ENCODE measurements around the gene CUBN.

- TF ChIP-seq, protein P1, sequence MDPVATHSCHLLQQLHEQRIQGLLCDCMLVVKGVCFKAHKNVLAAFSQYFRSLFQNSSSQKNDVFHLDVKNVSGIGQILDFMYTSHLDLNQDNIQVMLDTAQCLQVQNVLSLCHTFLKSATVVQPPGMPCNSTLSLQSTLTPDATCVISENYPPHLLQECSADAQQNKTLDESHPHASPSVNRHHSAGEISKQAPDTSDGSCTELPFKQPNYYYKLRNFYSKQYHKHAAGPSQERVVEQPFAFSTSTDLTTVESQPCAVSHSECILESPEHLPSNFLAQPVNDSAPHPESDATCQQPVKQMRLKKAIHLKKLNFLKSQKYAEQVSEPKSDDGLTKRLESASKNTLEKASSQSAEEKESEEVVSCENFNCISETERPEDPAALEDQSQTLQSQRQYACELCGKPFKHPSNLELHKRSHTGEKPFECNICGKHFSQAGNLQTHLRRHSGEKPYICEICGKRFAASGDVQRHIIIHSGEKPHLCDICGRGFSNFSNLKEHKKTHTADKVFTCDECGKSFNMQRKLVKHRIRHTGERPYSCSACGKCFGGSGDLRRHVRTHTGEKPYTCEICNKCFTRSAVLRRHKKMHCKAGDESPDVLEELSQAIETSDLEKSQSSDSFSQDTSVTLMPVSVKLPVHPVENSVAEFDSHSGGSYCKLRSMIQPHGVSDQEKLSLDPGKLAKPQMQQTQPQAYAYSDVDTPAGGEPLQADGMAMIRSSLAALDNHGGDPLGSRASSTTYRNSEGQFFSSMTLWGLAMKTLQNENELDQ (tag by site-specific recombination; IDR thresholded peaks at IDR 0.05; ENCODE audit: low read depth) = no peak
- no peak for TF ChIP-seq REST (tag by site-specific recombination; IDR thresholded peaks at IDR 0.05)
- TF ChIP-seq, protein P2, sequence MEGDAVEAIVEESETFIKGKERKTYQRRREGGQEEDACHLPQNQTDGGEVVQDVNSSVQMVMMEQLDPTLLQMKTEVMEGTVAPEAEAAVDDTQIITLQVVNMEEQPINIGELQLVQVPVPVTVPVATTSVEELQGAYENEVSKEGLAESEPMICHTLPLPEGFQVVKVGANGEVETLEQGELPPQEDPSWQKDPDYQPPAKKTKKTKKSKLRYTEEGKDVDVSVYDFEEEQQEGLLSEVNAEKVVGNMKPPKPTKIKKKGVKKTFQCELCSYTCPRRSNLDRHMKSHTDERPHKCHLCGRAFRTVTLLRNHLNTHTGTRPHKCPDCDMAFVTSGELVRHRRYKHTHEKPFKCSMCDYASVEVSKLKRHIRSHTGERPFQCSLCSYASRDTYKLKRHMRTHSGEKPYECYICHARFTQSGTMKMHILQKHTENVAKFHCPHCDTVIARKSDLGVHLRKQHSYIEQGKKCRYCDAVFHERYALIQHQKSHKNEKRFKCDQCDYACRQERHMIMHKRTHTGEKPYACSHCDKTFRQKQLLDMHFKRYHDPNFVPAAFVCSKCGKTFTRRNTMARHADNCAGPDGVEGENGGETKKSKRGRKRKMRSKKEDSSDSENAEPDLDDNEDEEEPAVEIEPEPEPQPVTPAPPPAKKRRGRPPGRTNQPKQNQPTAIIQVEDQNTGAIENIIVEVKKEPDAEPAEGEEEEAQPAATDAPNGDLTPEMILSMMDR (tag by site-specific recombination; IDR thresholded peaks at IDR 0.05) = no peak
- TF ChIP-seq ZNF548 (tag by site-specific recombination; IDR thresholded peaks at IDR 0.05) = no peak
- TF ChIP-seq ZNF449 (tag by site-specific recombination; IDR thresholded peaks at IDR 0.05) = no peak
Measured at GRCh38 chr10:16968416-16969041, 161.1 kb downstream of the CUBN start.
